ENCODE results near the gene DYTN. TPM values are rescaled to one million over a fixed set of nuclear protein-coding genes. Genes with fewer than 3 reads are reported as not detected.

The DYTN gene
- polyA plus RNA-seq, 1 donor from 2014 or later, result not detected

- H3K79me2 ChIP-seq (replicated peaks; ENCODE audit: insufficient read depth, low read length), result no peaks in the 10 kb centered on the region
- H3K9me3 ChIP-seq (ENCODE audit: low read length), result no peaks in the 10 kb centered on the region
- no peak overlapping the region for H3K9ac ChIP-seq (ENCODE audit: low read length)
- no peak overlapping the region for H3K4me2 ChIP-seq (ENCODE audit: low read length)
- H3K4me3 ChIP-seq (ENCODE audit: low read length), result no peak overlapping the region
- H4K20me1 ChIP-seq (ENCODE audit: insufficient read depth), result no peaks in the 10 kb centered on the region
- no peaks in the 10 kb centered on the region for H3K9me2 ChIP-seq (ENCODE audit: insufficient read depth, low read length)
- H3K27me3 ChIP-seq (ENCODE audit: insufficient read depth, low read depth, low read length), result no peaks in the 10 kb centered on the region
- H3K27ac ChIP-seq (ENCODE audit: low read length), result no peak overlapping the region
- H3K36me3 ChIP-seq (ENCODE audit: insufficient read depth, low read length), result no peaks in the 10 kb centered on the region
- no peaks in the 10 kb centered on the region for H3F3A ChIP-seq (ENCODE audit: insufficient read depth, low read length, poor library complexity, severe bottlenecking)
- TF ChIP-seq EP300 (conservative IDR thresholded peaks at IDR 0.05; ENCODE audit: poor library complexity, severe bottlenecking) (no peak), TAF1 (IDR thresholded peaks at IDR 0.05; ENCODE audit: low read depth) (no peak), SMC3 (conservative IDR thresholded peaks at IDR 0.05; ENCODE audit: poor library complexity) (no peak), RAD21 (conservative IDR thresholded peaks at IDR 0.05) (no peak), POLR2AphosphoS5 (IDR thresholded peaks at IDR 0.05) (no peak), MXI1 (conservative IDR thresholded peaks at IDR 0.05; ENCODE audit: poor library complexity, severe bottlenecking) (no peak), EZH2 (IDR thresholded peaks at IDR 0.05; ENCODE audit: borderline replicate concordance, insufficient read depth, low read length, poor library complexity, severe bottlenecking) (no peak)
- TF ChIP-seq, protein P1, sequence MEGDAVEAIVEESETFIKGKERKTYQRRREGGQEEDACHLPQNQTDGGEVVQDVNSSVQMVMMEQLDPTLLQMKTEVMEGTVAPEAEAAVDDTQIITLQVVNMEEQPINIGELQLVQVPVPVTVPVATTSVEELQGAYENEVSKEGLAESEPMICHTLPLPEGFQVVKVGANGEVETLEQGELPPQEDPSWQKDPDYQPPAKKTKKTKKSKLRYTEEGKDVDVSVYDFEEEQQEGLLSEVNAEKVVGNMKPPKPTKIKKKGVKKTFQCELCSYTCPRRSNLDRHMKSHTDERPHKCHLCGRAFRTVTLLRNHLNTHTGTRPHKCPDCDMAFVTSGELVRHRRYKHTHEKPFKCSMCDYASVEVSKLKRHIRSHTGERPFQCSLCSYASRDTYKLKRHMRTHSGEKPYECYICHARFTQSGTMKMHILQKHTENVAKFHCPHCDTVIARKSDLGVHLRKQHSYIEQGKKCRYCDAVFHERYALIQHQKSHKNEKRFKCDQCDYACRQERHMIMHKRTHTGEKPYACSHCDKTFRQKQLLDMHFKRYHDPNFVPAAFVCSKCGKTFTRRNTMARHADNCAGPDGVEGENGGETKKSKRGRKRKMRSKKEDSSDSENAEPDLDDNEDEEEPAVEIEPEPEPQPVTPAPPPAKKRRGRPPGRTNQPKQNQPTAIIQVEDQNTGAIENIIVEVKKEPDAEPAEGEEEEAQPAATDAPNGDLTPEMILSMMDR (IDR thresholded peaks at IDR 0.05; ENCODE audit: poor library complexity, severe bottlenecking), result no peak
- TF ChIP-seq, protein P2, sequence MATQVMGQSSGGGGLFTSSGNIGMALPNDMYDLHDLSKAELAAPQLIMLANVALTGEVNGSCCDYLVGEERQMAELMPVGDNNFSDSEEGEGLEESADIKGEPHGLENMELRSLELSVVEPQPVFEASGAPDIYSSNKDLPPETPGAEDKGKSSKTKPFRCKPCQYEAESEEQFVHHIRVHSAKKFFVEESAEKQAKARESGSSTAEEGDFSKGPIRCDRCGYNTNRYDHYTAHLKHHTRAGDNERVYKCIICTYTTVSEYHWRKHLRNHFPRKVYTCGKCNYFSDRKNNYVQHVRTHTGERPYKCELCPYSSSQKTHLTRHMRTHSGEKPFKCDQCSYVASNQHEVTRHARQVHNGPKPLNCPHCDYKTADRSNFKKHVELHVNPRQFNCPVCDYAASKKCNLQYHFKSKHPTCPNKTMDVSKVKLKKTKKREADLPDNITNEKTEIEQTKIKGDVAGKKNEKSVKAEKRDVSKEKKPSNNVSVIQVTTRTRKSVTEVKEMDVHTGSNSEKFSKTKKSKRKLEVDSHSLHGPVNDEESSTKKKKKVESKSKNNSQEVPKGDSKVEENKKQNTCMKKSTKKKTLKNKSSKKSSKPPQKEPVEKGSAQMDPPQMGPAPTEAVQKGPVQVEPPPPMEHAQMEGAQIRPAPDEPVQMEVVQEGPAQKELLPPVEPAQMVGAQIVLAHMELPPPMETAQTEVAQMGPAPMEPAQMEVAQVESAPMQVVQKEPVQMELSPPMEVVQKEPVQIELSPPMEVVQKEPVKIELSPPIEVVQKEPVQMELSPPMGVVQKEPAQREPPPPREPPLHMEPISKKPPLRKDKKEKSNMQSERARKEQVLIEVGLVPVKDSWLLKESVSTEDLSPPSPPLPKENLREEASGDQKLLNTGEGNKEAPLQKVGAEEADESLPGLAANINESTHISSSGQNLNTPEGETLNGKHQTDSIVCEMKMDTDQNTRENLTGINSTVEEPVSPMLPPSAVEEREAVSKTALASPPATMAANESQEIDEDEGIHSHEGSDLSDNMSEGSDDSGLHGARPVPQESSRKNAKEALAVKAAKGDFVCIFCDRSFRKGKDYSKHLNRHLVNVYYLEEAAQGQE (IDR thresholded peaks at IDR 0.05; ENCODE audit: borderline replicate concordance), result no peak
- H2AFZ ChIP-seq (ENCODE audit: low read depth, low read length), result no peak overlapping the region
Observed at GRCh38 chr2:206698811-206699210, 19.4 kb downstream of the DYTN start.

GRCh38 chr2:206696910-206697309, 21.3 kb downstream of the DYTN start:
- no peaks in the 10 kb centered on the region for H3K36me3 ChIP-seq (ENCODE audit: insufficient read depth, low read length)
- no peaks in the 10 kb centered on the region for H3K9me2 ChIP-seq (ENCODE audit: insufficient read depth, low read length)
- TF ChIP-seq EP300 (conservative IDR thresholded peaks at IDR 0.05; ENCODE audit: poor library complexity, severe bottlenecking) (no peak), MXI1 (conservative IDR thresholded peaks at IDR 0.05; ENCODE audit: poor library complexity, severe bottlenecking) (no peak), POLR2AphosphoS5 (IDR thresholded peaks at IDR 0.05) (no peak), RAD21 (conservative IDR thresholded peaks at IDR 0.05) (no peak), TAF1 (IDR thresholded peaks at IDR 0.05; ENCODE audit: low read depth) (no peak)
- TF ChIP-seq, protein P1 (IDR thresholded peaks at IDR 0.05; ENCODE audit: poor library complexity, severe bottlenecking), result no peak
- no peak overlapping the region for H3K4me2 ChIP-seq (ENCODE audit: low read length)
- H3K9me3 ChIP-seq (ENCODE audit: low read length), result no peaks in the 10 kb centered on the region
- no peak overlapping the region for H3K27ac ChIP-seq (ENCODE audit: low read length)
- H3F3A ChIP-seq (ENCODE audit: insufficient read depth, low read length, poor library complexity, severe bottlenecking), result no peaks in the 10 kb centered on the region
- H3K9ac ChIP-seq (ENCODE audit: low read length), result no peak overlapping the region
- no peaks in the 10 kb centered on the region for H4K20me1 ChIP-seq (ENCODE audit: insufficient read depth)
- H3K79me2 ChIP-seq (replicated peaks; ENCODE audit: insufficient read depth, low read length), result no peaks in the 10 kb centered on the region
- H3K4me3 ChIP-seq (ENCODE audit: low read length), result no peak overlapping the region
- H3K27me3 ChIP-seq (ENCODE audit: insufficient read depth, low read depth, low read length), result no peaks in the 10 kb centered on the region
- H2AFZ ChIP-seq (ENCODE audit: low read depth, low read length), result no peak overlapping the region
